Neural progenitor cell (in vitro differentiated cells): ENCODE data around the gene PRICKLE3. TPM values are rescaled to one million over a fixed set of nuclear protein-coding genes. Genes with fewer than 3 reads are reported as not detected.

Source experiments
- DNase-seq: peaks from one replicate; pipeline ENCODE4 v3.0.0-alpha.2; 2016; ENCODE audit warnings: low spot score
- H2AFZ ChIP-seq: fragments of 200-600 bp; sonication (generic); replicated peaks from 2 replicates; pipeline ENCODE4 v1.6.1; 2016; ENCODE audit warnings: antibody characterized with exemption
- H3F3A ChIP-seq: fragments of 200-600 bp; sonication (generic); 2 replicates; pipeline ENCODE4 v1.6.1; 2016; ENCODE audit warnings: antibody characterized with exemption, low read depth
- H3K27ac ChIP-seq: fragments of 200-600 bp; sonication (generic); 2 replicates; pipeline ENCODE4 v1.5.1; 2016; ENCODE audit warnings: mild to moderate bottlenecking
- H3K27me3 ChIP-seq: fragments of 200-600 bp; sonication (generic); 2 replicates; pipeline ENCODE4 v1.6.1; 2016; ENCODE audit warnings: mild to moderate bottlenecking, moderate library complexity
- H3K36me3 ChIP-seq: fragments of 200-600 bp; sonication (generic); 2 replicates; pipeline ENCODE4 v1.5.1; 2016
- H3K4me1 ChIP-seq: fragments of 200-600 bp; sonication (generic); 2 replicates; pipeline ENCODE4 v1.6.1; 2016; ENCODE audit warnings: mixed run types
- H3K4me2 ChIP-seq: fragments of 200-600 bp; sonication (generic); 2 replicates; pipeline ENCODE4 v1.6.1; 2016
- H3K4me3 ChIP-seq: fragments of 200-600 bp; sonication (generic); 2 replicates; pipeline ENCODE4 v1.5.1; 2016
- H3K79me2 ChIP-seq: fragments of 200-600 bp; sonication (generic); 2 replicates; pipeline ENCODE4 v1.6.1; 2016; ENCODE audit warnings: low read depth
- H3K9ac ChIP-seq: fragments of 200-600 bp; sonication (generic); 2 replicates; pipeline ENCODE4 v1.6.1; 2016
- H3K9me3 ChIP-seq: fragments of 200-600 bp; sonication (generic); 2 replicates; pipeline ENCODE4 v1.5.1; 2016; ENCODE audit warnings: low read depth
- H4K20me1 ChIP-seq: fragments of 200-600 bp; sonication (generic); 2 replicates; pipeline ENCODE4 v1.6.1; 2016; ENCODE audit warnings: low read depth
- H3K27ac Mint-ChIP-seq: 3 replicates; pipeline ENCODE4 v1.8.0; 2021; ENCODE audit warnings: mixed read lengths
- H3K27me3 Mint-ChIP-seq: 2 replicates; pipeline ENCODE4 v1.8.0; 2022; ENCODE audit warnings: low read depth, mild to moderate bottlenecking, inconsistent platforms, moderate library complexity, mixed read lengths; ENCODE audit not compliant: insufficient read depth
- H3K36me3 Mint-ChIP-seq: 3 replicates; pipeline ENCODE4 v1.8.0; 2021; ENCODE audit warnings: mixed read lengths
- H3K4me1 Mint-ChIP-seq: 3 replicates; pipeline ENCODE4 v1.8.0; 2021; ENCODE audit warnings: mixed read lengths
- H3K4me3 Mint-ChIP-seq: 3 replicates; pipeline ENCODE4 v1.8.0; 2021; ENCODE audit warnings: mild to moderate bottlenecking, moderate library complexity, mixed read lengths
- H3K9me3 Mint-ChIP-seq: 3 replicates; pipeline ENCODE4 v1.8.0; 2020; ENCODE audit warnings: mixed read lengths
- CTCF ChIP-seq: fragments of 200-600 bp; sonication (generic); IDR thresholded peaks from 2 replicates; pipeline ENCODE4 v1.5.1; 2017; ENCODE audit warnings: antibody characterized with exemption, mild to moderate bottlenecking
- EZH2 ChIP-seq: fragments of 200-600 bp; sonication (generic); IDR thresholded peaks from 2 replicates; pipeline ENCODE4 v1.6.1; 2017; ENCODE audit warnings: antibody characterized with exemption, mild to moderate bottlenecking, moderate library complexity
- EZH2phosphoT487 ChIP-seq: fragments of 200-600 bp; sonication (generic); IDR thresholded peaks from 2 replicates; pipeline ENCODE4 v1.6.1; 2017; ENCODE audit warnings: antibody characterized with exemption
- total RNA-seq: library from RNA; depleted of rRNA; stranded (reverse); fragments of >200 nt; gene quantifications from 2 replicates; pipeline ENCODE4 v1.2.3, GENCODE V29; 2015; ENCODE audit warnings: low replicate concordance

The PRICKLE3 gene
- total RNA-seq, 1 donor from 2014 or later = 0.28 TPM

- H3K4me1 Mint-ChIP-seq = peaks cover 10% of the 10 kb centered on the region
- Histone ChIP-seq H3F3A (no peaks in the 10 kb centered on the region), H2AFZ (no peak overlapping the region), H3K9ac (no peak overlapping the region), H3K9me3 (no peaks in the 10 kb centered on the region), H3K79me2 (no peaks in the 10 kb centered on the region), H3K4me3 (no peak overlapping the region), H3K4me1 (no peaks in the 10 kb centered on the region), H3K36me3 (no peaks in the 10 kb centered on the region), H3K4me2 (no peak overlapping the region), H3K27ac (no peak overlapping the region), H4K20me1 (no peaks in the 10 kb centered on the region), H3K27me3 (peaks cover 21% of the 10 kb centered on the region)
- H3K27me3 Mint-ChIP-seq = peaks cover 3% of the 10 kb centered on the region
- no peak overlapping the region for H3K27ac Mint-ChIP-seq
- TF ChIP-seq EZH2 = no peak
- DNase-seq = no peak
- no peaks in the 10 kb centered on the region for H3K36me3 Mint-ChIP-seq
- no peak overlapping the region for H3K4me3 Mint-ChIP-seq
- peaks cover 14% of the 10 kb centered on the region for H3K9me3 Mint-ChIP-seq
Observed at GRCh38 chrX:49197543-49198087, 11.4 kb upstream of the PRICKLE3 start.

- Histone ChIP-seq H3K4me3 (no peak overlapping the region), H3K4me1 (no peaks in the 10 kb centered on the region), H3K36me3 (no peaks in the 10 kb centered on the region), H4K20me1 (no peaks in the 10 kb centered on the region), H3K9ac (no peak overlapping the region), H3K27ac (no peak overlapping the region), H3F3A (peaks cover 10% of the 10 kb centered on the region), H3K79me2 (no peaks in the 10 kb centered on the region), H2AFZ (no peak overlapping the region), H3K9me3 (no peaks in the 10 kb centered on the region), H3K27me3 (peaks cover 8% of the 10 kb centered on the region), H3K4me2 (no peak overlapping the region)
- peaks cover 12% of the 10 kb centered on the region for H3K9me3 Mint-ChIP-seq
- H3K4me3 Mint-ChIP-seq = peak overlapping the region; percentile 60
- no peak for DNase-seq
- no peaks in the 10 kb centered on the region for H3K36me3 Mint-ChIP-seq
- TF ChIP-seq EZH2phosphoT487 (no peak), EZH2 (no peak)
- peaks cover 9% of the 10 kb centered on the region for H3K4me1 Mint-ChIP-seq
- H3K27me3 Mint-ChIP-seq = peaks cover 3% of the 10 kb centered on the region
- H3K27ac Mint-ChIP-seq = peak overlapping the region; percentile 9
Observed at GRCh38 chrX:49193542-49193964, 7.4 kb upstream of the PRICKLE3 start.

GRCh38 chrX:49192722-49193328 lies 6.7 kb upstream of the PRICKLE3 start:
- H3K9me3 ChIP-seq = no peaks in the 10 kb centered on the region
- no peak overlapping the region for H3K4me3 ChIP-seq
- no peaks in the 10 kb centered on the region for H3K79me2 ChIP-seq
- peaks cover under 1% of the 10 kb centered on the region for H3K27me3 ChIP-seq
- peak overlapping the region; percentile 67 for H3K4me3 Mint-ChIP-seq
- H2AFZ ChIP-seq = no peak overlapping the region
- no peak overlapping the region for H3K4me2 ChIP-seq
- peak; percentile 64 for TF ChIP-seq CTCF
- no peak for TF ChIP-seq EZH2
- peaks cover 9% of the 10 kb centered on the region for H3K4me1 Mint-ChIP-seq
- peak; percentile 60 for DNase-seq
- H3K27ac Mint-ChIP-seq = no peak overlapping the region
- no peak overlapping the region for H3K27ac ChIP-seq
- peaks cover 10% of the 10 kb centered on the region for H3F3A ChIP-seq
- H3K36me3 ChIP-seq = no peaks in the 10 kb centered on the region
- no peak overlapping the region for H3K9ac ChIP-seq
- H3K9me3 Mint-ChIP-seq = peaks cover 12% of the 10 kb centered on the region
- peaks cover 3% of the 10 kb centered on the region for H3K27me3 Mint-ChIP-seq
- no peaks in the 10 kb centered on the region for H3K4me1 ChIP-seq
- no peaks in the 10 kb centered on the region for H4K20me1 ChIP-seq
- H3K36me3 Mint-ChIP-seq = no peaks in the 10 kb centered on the region

GRCh38 chrX:49191574-49192011 lies 5.4 kb upstream of the PRICKLE3 start:
- Histone ChIP-seq H3K4me2 (peak overlapping the region; percentile 78), H3K4me3 (peak overlapping the region; percentile 75), H3K9ac (peak overlapping the region; percentile 46), H3K27me3 (no peaks in the 10 kb centered on the region), H3K27ac (peak overlapping the region; percentile 90), H3K79me2 (no peaks in the 10 kb centered on the region), H4K20me1 (no peaks in the 10 kb centered on the region), H3K9me3 (no peaks in the 10 kb centered on the region), H3K36me3 (no peaks in the 10 kb centered on the region), H3F3A (peaks cover 19% of the 10 kb centered on the region), H3K4me1 (no peaks in the 10 kb centered on the region), H2AFZ (no peak overlapping the region)
- Mint-ChIP-seq H3K27ac (no peak overlapping the region), H3K4me3 (peak overlapping the region; percentile 85), H3K9me3 (peaks cover 15% of the 10 kb centered on the region), H3K27me3 (peaks cover 3% of the 10 kb centered on the region), H3K36me3 (no peaks in the 10 kb centered on the region), H3K4me1 (peaks cover 21% of the 10 kb centered on the region)
- TF ChIP-seq EZH2phosphoT487 (no peak), EZH2 (no peak), CTCF (no peak)
- peak; percentile 52 for DNase-seq
